Type B pancreatic cell (in vitro differentiated cells): Measurements from ENCODE around the gene MAP2K4. TPM values are rescaled to one million over a fixed set of nuclear protein-coding genes. Genes with fewer than 3 reads are reported as not detected.

ENCODE experiments used
- DNase-seq: peaks from one replicate; pipeline ENCODE4 v3.0.0; 2021; ENCODE audit warnings: mixed read lengths; ENCODE audit not compliant: unreplicated experiment; ENCODE audit errors: extremely low spot score
- H3K27ac Mint-ChIP-seq: 2 replicates; pipeline ENCODE4 v1.8.0; 2021; ENCODE audit warnings: mild to moderate bottlenecking, mixed read lengths
- H3K27me3 Mint-ChIP-seq: 2 replicates; pipeline ENCODE4 v1.8.0; 2021; ENCODE audit warnings: mixed read lengths
- H3K36me3 Mint-ChIP-seq: 2 replicates; pipeline ENCODE4 v1.8.0; 2021; ENCODE audit warnings: mixed read lengths
- H3K4me1 Mint-ChIP-seq: one replicate; pipeline ENCODE4 v1.8.0; 2021; ENCODE audit warnings: mixed read lengths; ENCODE audit not compliant: unreplicated experiment
- H3K4me3 Mint-ChIP-seq: 2 replicates; pipeline ENCODE4 v1.8.0; 2021; ENCODE audit warnings: mild to moderate bottlenecking, mixed read lengths
- H3K9me3 Mint-ChIP-seq: 2 replicates; pipeline ENCODE4 v1.8.0; 2021; ENCODE audit warnings: mixed read lengths
- CTCF ChIP-seq: fragments of 200-600 bp; sonication (generic); conservative IDR thresholded peaks from 2 replicates; pipeline ENCODE4 v1.5.0; 2021; ENCODE audit warnings: antibody characterized with exemption, mild to moderate bottlenecking
- microRNA-seq: library from miRNA; unstranded; fragments of <30 nt; microRNA quantifications from one replicate; pipeline ENCODE4, GENCODE V29; 2020
- total RNA-seq: library from RNA; stranded (reverse); gene quantifications from 2 replicates; pipeline ENCODE4 v1.2.1, GENCODE V29; 2021; ENCODE audit warnings: low replicate concordance

MAP2K4 gene
- total RNA-seq, 1 donor from 2014 or later: 49.6 TPM

GRCh38 chr17:12178644-12179330 lies 158.1 kb downstream of the MAP2K4 start:
- Mint-ChIP-seq H3K27ac (no peak overlapping the region), H3K4me3 (no peak overlapping the region), H3K27me3 (no peaks in the 10 kb centered on the region), H3K9me3 (no peaks in the 10 kb centered on the region), H3K36me3 (no peaks in the 10 kb centered on the region), H3K4me1 (no peaks in the 10 kb centered on the region)
- no peak for DNase-seq
- no peak for TF ChIP-seq CTCF

GRCh38 chr17:12180644-12181261 lies 160.1 kb downstream of the MAP2K4 start:
- Mint-ChIP-seq H3K27me3 (no peaks in the 10 kb centered on the region), H3K4me3 (no peak overlapping the region), H3K4me1 (no peaks in the 10 kb centered on the region), H3K9me3 (no peaks in the 10 kb centered on the region), H3K36me3 (no peaks in the 10 kb centered on the region), H3K27ac (no peak overlapping the region)
- peak; percentile 96 for TF ChIP-seq CTCF
- no peak for DNase-seq

GRCh38 chr17:12187658-12188057 lies 167.0 kb downstream of the MAP2K4 start:
- Mint-ChIP-seq H3K4me3 (no peak overlapping the region), H3K36me3 (no peaks in the 10 kb centered on the region), H3K27ac (no peak overlapping the region), H3K27me3 (no peaks in the 10 kb centered on the region), H3K4me1 (no peaks in the 10 kb centered on the region), H3K9me3 (no peaks in the 10 kb centered on the region)
- TF ChIP-seq CTCF: no peak
- no peak for DNase-seq

GRCh38 chr17:12193144-12193735 lies 172.6 kb downstream of the MAP2K4 start:
- Mint-ChIP-seq H3K4me1 (no peaks in the 10 kb centered on the region), H3K9me3 (no peaks in the 10 kb centered on the region), H3K27ac (no peak overlapping the region), H3K27me3 (no peaks in the 10 kb centered on the region), H3K4me3 (no peak overlapping the region), H3K36me3 (no peaks in the 10 kb centered on the region)
- TF ChIP-seq CTCF: no peak
- no peak for DNase-seq

Small RNA genes lying within 50 kb of the gene (microRNA-seq; reads per million reads assigned to microRNA genes)
- gene MIR744: 4,531 reads per million, percentile 91 among the genes with 10 or more reads in this experiment

Other genes starting within 250 kb of the MAP2K4 start
- 7.3 and 8.2 TPM in 2 replicates for gene ZNF18, start 23.4 kb upstream of the MAP2K4 start, total RNA-seq